Panc1 (cell line): Measurements from ENCODE around the gene SLC22A23. TPM values are rescaled to one million over a fixed set of nuclear protein-coding genes. Genes with fewer than 3 reads are reported as not detected.

ENCODE experiments used
- ATAC-seq: fragments of 200-7000 bp; cut with Tn5 transposase; 2 replicates; pipeline ENCODE4 v1.9.1; 2020; ENCODE audit warnings: mild to moderate bottlenecking, moderate library complexity
- BruUV-seq: library from RNA; stranded (reverse); fragments of 400-500 nt; replicated peaks from 2 replicates; lab custom pipeline; 2021; lab: Mats Ljungman, UMichigan
- CTCF ChIA-PET: fragments of 300-600 bp; sonication (Branson Sonifier 250); formaldehyde crosslinking; loops from one replicate; lab custom pipeline; 2022; ENCODE audit warnings: antibody characterized with exemption; lab: Charles Lee
- POLR2A ChIA-PET: fragments of 300-600 bp; sonication (Branson Sonifier 250); formaldehyde crosslinking; loops from one replicate; lab custom pipeline; 2022; ENCODE audit warnings: antibody characterized with exemption; lab: Charles Lee
- DNase-seq: peaks from one replicate; pipeline ENCODE4 v3.0.0-alpha.2; 2010; ENCODE audit warnings: low read depth, low spot score
- H3K27ac ChIP-seq: 2 replicates; pipeline ENCODE4 v1.5.1; 2011; ENCODE audit warnings: mild to moderate bottlenecking, low read length, inconsistent platforms
- H3K27me3 ChIP-seq: fragments of 200-500 bp; sonication (Bioruptor generic); 2 replicates; pipeline ENCODE4 v1.6.0; 2014; ENCODE audit warnings: low read length, inconsistent platforms; ENCODE audit not compliant: control insufficient read depth, insufficient read depth
- H3K36me3 ChIP-seq: fragments of 200-500 bp; sonication (Bioruptor generic); 2 replicates; pipeline ENCODE4 v1.5.1; 2014; ENCODE audit warnings: inconsistent platforms, mild to moderate bottlenecking, low read length, moderate library complexity; ENCODE audit not compliant: control insufficient read depth, insufficient read depth
- H3K4me1 ChIP-seq: 2 replicates; pipeline ENCODE4 v1.5.1; 2011; ENCODE audit warnings: inconsistent platforms, mild to moderate bottlenecking, low read length, moderate library complexity; ENCODE audit not compliant: control insufficient read depth, insufficient read depth
- H3K4me3 ChIP-seq, 2 experiments: 2 replicates each; pipeline ENCODE4 v1.5.1; 2011 to 2012; ENCODE audit warnings: low read depth in 2 of 2, low read length in 2 of 2, mild to moderate bottlenecking in 2 of 2, inconsistent platforms in 1 of 2, moderate library complexity in 1 of 2
- H3K9me3 ChIP-seq: fragments of 200-500 bp; sonication (Bioruptor generic); 2 replicates; pipeline ENCODE4 v1.5.1; 2014; ENCODE audit warnings: low read depth, mild to moderate bottlenecking, inconsistent platforms, low read length, moderate library complexity; ENCODE audit not compliant: control insufficient read depth, insufficient read depth
- POLR2AphosphoS5 ChIP-seq: IDR thresholded peaks from 2 replicates; pipeline ENCODE4 v1.6.1; 2012; ENCODE audit warnings: mild to moderate bottlenecking, low read depth, low read length, moderate library complexity
- SIN3A ChIP-seq: IDR thresholded peaks from 2 replicates; pipeline ENCODE4 v1.6.1; 2012; ENCODE audit warnings: low read depth, mild to moderate bottlenecking, low read length, moderate library complexity, borderline replicate concordance; ENCODE audit not compliant: insufficient read depth
- TCF7L2 ChIP-seq: IDR thresholded peaks from 2 replicates; pipeline ENCODE4 v1.6.1; 2011; ENCODE audit warnings: mild to moderate bottlenecking, low read depth, low read length, inconsistent platforms
- in situ Hi-C: cut with HindIII; loops from 2 replicates; pipeline ENCODE4 v1.10.0; 2016; ENCODE audit warnings: low sequenced_read_pairs, low pct_unique_long_range_greater_than_20kb
- intact Hi-C: fragments of 100-400 bp; cut with micrococcal nuclease; formaldehyde crosslinking; loops from one replicate; pipeline ENCODE4 v1.10.0; 2022; ENCODE audit not compliant: unreplicated experiment
- total RNA-seq: library from RNA; stranded (reverse); gene quantifications from one replicate; pipeline ENCODE4 v1.2.1, GENCODE V29; 2021; ENCODE audit not compliant: unreplicated experiment
- TF ChIP-seq, protein P1 (sequence below), 2 experiments: IDR thresholded peaks; 2 replicates each; pipeline ENCODE4 v1.6.1; 2011 to 2012; ENCODE audit warnings: low read depth in 2 of 2, control low read depth in 1 of 2, low read length in 1 of 2, mild to moderate bottlenecking in 1 of 2, moderate library complexity in 1 of 2; ENCODE audit not compliant: insufficient read depth in 1 of 2
- TF ChIP-seq, protein P2 (sequence below): fragments of 450-650 bp; IDR thresholded peaks from 2 replicates; pipeline ENCODE4 v1.5.1; 2017; ENCODE audit warnings: mild to moderate bottlenecking

SLC22A23 gene
- total RNA-seq, 1 experiment from 2014 or later: 4.5 TPM

DNA sequence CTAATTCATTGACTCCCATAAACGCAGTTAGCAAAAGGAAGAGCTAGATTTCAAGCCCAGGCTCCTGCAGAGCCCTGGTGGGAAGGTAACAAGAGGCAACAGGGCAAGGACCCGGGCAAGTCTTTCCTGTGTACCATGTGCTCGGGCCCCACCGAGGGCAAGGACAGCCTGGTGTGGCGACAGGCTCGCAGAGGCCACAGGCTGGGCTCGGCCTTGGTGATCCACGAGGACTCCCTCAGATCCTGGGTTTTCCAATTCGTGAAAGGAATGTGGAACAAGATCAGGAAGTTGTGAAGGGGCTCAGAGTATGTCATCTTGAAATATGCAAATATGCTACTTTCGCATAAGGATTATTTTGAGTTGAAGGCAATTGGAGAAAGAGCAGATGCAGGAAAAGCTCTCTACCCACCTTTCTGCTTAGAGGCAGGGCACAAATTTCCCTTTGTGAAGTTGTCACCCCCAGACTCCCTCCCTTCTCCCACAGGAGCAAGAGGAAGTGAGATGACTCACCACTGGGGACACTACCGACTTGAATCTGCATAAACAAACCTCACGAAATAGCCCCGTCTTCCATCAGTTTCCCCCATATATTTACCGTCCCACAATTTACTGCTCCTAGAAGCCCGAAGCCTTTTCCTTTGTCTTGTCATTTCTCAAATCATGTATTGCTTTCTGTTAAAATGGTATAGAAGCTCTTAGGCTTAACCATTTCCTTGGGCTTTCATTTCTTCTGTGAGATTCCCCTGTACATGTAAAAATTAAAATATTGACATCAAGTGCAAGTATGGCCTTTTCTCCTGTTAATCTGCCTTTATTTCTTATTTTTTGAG, 119.1 kb downstream of the SLC22A23 start:
- Histone ChIP-seq H3K9me3 (no peaks in the 10 kb centered on the region), H3K27me3 (0 out of 2 replicates have a peak, but pooled peaks cover 2% of the 10 kb centered on the region), H3K27ac (no peak overlapping the region), H3K36me3 (no peaks in the 10 kb centered on the region), H3K4me3 (no peak overlapping the region), H3K4me1 (0 out of 2 replicates have a peak, but pooled peaks cover 4% of the 10 kb centered on the region)
- DNase-seq (no peak), ATAC-seq (peak; percentile 33; the same call in 1 of the 2 replicates)
- ChIA-PET POLR2A (no interaction called here), CTCF (no interaction called here)
- no TSS peak for BruUV-seq
- intact Hi-C loops: no loop called here
- in situ Hi-C loops: no loop called here
- no peak for TF ChIP-seq POLR2AphosphoS5
- TF ChIP-seq SIN3A: no peak
- TF ChIP-seq, protein P1, sequence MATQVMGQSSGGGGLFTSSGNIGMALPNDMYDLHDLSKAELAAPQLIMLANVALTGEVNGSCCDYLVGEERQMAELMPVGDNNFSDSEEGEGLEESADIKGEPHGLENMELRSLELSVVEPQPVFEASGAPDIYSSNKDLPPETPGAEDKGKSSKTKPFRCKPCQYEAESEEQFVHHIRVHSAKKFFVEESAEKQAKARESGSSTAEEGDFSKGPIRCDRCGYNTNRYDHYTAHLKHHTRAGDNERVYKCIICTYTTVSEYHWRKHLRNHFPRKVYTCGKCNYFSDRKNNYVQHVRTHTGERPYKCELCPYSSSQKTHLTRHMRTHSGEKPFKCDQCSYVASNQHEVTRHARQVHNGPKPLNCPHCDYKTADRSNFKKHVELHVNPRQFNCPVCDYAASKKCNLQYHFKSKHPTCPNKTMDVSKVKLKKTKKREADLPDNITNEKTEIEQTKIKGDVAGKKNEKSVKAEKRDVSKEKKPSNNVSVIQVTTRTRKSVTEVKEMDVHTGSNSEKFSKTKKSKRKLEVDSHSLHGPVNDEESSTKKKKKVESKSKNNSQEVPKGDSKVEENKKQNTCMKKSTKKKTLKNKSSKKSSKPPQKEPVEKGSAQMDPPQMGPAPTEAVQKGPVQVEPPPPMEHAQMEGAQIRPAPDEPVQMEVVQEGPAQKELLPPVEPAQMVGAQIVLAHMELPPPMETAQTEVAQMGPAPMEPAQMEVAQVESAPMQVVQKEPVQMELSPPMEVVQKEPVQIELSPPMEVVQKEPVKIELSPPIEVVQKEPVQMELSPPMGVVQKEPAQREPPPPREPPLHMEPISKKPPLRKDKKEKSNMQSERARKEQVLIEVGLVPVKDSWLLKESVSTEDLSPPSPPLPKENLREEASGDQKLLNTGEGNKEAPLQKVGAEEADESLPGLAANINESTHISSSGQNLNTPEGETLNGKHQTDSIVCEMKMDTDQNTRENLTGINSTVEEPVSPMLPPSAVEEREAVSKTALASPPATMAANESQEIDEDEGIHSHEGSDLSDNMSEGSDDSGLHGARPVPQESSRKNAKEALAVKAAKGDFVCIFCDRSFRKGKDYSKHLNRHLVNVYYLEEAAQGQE (IDR thresholded peaks at IDR 0.05; ENCODE audit: insufficient read depth in 1 of 2, low read depth in 2 of 2, low read length in 1 of 2): no peak
- TF ChIP-seq TCF7L2: no peak
- TF ChIP-seq, protein P2, sequence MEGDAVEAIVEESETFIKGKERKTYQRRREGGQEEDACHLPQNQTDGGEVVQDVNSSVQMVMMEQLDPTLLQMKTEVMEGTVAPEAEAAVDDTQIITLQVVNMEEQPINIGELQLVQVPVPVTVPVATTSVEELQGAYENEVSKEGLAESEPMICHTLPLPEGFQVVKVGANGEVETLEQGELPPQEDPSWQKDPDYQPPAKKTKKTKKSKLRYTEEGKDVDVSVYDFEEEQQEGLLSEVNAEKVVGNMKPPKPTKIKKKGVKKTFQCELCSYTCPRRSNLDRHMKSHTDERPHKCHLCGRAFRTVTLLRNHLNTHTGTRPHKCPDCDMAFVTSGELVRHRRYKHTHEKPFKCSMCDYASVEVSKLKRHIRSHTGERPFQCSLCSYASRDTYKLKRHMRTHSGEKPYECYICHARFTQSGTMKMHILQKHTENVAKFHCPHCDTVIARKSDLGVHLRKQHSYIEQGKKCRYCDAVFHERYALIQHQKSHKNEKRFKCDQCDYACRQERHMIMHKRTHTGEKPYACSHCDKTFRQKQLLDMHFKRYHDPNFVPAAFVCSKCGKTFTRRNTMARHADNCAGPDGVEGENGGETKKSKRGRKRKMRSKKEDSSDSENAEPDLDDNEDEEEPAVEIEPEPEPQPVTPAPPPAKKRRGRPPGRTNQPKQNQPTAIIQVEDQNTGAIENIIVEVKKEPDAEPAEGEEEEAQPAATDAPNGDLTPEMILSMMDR: no peak

GRCh38 chr6:3336859-3337515, 119.9 kb downstream of the SLC22A23 start:
- H3K9me3 ChIP-seq: no peaks in the 10 kb centered on the region
- DNase-seq (no peak), ATAC-seq (no peak)
- H3K27me3 ChIP-seq: 0 out of 2 replicates have a peak, but pooled peaks cover 2% of the 10 kb centered on the region
- H3K36me3 ChIP-seq: no peaks in the 10 kb centered on the region
- no TSS peak for BruUV-seq
- ChIA-PET CTCF (interaction anchor here (0.9 kb wide), 1 partner anchor 123 kb away, joined by 13 read pairs; no protein-coding TSS in a partner anchor), POLR2A (interaction anchor here (0.6 to 0.8 kb wide), 2 partner anchors 12 to 465 kb away, joined by 3 to 4 read pairs; no protein-coding TSS in a partner anchor)
- TF ChIP-seq POLR2AphosphoS5: no peak
- TF ChIP-seq, protein P1 (IDR thresholded peaks at IDR 0.05; ENCODE audit: insufficient read depth in 1 of 2, low read depth in 2 of 2, low read length in 1 of 2): no peak
- TF ChIP-seq TCF7L2: no peak
- TF ChIP-seq, protein P2: no peak
- TF ChIP-seq SIN3A: no peak
- in situ Hi-C loops: no loop called here
- H3K4me3 ChIP-seq: no peak overlapping the region
- H3K4me1 ChIP-seq: 0 out of 2 replicates have a peak, but pooled peaks cover 4% of the 10 kb centered on the region
- H3K27ac ChIP-seq: no peak overlapping the region
- intact Hi-C loops: no loop called here
